ENCODE data around the gene RBM20.

RBM20 gene

DNA sequence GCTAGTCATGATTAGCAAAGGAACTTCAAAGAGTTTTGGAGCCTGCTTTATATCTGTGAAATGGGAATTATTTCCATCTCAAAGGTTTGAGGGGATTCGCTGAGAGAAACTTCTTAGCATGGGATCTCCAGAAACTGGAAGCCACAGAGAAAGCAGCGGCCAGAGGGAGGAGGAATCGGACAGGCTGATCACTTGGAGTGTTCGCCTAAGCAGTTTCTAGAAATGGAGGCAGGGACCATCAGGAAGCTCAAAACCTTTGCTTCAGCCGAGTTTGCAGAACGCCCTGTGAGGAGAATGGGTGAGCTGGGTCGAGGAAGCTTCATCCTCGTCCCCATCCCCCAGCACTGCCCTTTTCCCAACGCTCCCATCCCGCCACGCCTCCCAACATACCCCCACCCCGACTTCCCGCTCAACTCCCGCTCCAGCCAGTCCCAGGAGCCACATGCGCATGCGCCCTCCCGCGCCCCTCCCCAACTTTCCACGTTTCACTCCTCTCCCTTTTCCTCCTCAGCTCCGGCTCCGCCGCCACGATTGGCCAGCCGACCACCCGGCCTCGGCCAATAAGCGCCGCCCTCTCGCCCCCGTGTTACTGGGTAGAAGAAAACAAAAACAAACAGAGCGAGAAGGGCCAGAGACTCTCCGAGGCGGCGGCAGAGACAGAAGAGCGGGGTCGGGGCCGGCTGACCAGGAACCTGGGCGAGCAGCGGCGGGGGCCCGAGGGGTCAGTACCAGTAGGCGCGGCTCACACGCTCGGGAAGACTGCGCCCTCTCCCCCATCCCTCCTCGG lies 227.4 kb downstream of the RBM20 start, which contains the start of gene PDCD4:
Gene PDCD4, plus strand, starts transcription at position 631 of the 787 bp plus-strand sequence. CDS start 4,100 bp downstream, outside the sequence.
- peak; percentile 100 for DNase-seq (ENCODE audit: low spot score)

GRCh38 chr10:110872145-110872983 lies 228.2 kb downstream of the RBM20 start:
- peak; percentile 91 for DNase-seq (ENCODE audit: low spot score)

GRCh38 chr10:110872984-110873923 lies 229.1 kb downstream of the RBM20 start:
- DNase-seq (ENCODE audit: low spot score), result no peak

- DNase-seq (ENCODE audit: low spot score), result no peak
Measured at GRCh38 chr10:110873951-110874350, 229.8 kb downstream of the RBM20 start.

DNA sequence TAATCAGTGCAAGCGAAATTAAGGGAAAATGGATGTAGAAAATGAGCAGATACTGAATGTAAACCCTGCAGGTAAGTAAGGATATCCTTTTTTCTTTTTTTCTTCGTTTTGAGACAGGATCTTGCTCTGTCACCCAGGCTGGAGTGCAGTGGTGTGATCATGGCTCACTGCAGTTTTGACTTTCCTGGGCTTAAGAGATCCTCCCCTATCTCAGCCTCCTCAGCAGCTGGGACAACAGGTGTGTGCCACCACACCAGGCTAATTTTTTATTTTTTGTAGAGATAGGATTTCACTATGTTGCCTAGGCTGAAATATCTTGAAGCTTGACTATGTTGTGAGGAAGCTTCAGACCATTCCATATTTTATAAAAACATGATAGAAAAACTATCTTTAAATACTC lies 231.9 kb downstream of the RBM20 start:
- DNase-seq (ENCODE audit: low spot score), result no peak

DNA sequence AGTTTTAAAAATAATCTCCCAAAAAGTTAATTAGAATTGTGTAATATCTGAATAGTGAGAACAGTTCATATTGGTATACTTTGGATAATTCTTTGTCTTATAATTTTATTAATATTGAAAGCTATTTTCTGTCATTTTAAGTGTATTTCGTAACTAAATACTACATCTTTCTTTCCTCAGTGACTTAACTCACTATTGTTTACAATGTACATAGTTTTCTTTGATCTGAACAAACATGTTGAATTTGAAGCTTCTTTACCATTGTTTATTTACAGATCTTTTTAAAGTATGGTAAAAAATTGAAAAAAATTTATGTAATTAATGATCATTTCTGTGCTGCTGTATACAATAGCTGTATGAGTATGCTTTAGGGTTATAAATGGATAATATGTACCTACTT lies 232.7 kb downstream of the RBM20 start:
- no peak for DNase-seq (ENCODE audit: low spot score)

- DNase-seq (ENCODE audit: low spot score), result no peak
Measured at GRCh38 chr10:110880012-110880411, 235.9 kb downstream of the RBM20 start.

- no peak for DNase-seq (ENCODE audit: low spot score)
Measured at GRCh38 chr10:110881247-110881646, 237.1 kb downstream of the RBM20 start.

DNA sequence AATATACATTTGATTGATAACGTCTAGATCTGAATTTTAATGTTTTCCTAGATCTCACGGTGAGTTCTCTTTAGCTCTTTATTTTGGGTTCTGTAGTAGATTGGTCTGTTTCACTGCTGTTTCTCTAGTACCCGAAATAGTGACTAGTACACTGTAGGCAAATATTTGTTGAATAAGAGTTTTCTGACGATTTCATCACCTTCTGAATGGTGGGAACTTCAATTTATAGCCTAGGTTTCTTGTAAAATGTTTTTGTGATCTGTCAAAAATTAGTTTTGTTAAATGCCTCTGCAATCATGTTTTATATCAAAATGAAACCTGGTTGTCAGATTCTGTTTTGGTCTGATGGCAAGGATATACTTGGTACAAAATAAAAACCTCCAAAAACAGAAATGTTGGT lies 237.8 kb downstream of the RBM20 start:
- no peak for DNase-seq (ENCODE audit: low spot score)

GRCh38 chr10:110883924-110884323 lies 239.8 kb downstream of the RBM20 start:
- DNase-seq (ENCODE audit: low spot score), result no peak

- DNase-seq (ENCODE audit: low spot score), result no peak
Measured at GRCh38 chr10:110885932-110886674, 242.0 kb downstream of the RBM20 start.

DNA sequence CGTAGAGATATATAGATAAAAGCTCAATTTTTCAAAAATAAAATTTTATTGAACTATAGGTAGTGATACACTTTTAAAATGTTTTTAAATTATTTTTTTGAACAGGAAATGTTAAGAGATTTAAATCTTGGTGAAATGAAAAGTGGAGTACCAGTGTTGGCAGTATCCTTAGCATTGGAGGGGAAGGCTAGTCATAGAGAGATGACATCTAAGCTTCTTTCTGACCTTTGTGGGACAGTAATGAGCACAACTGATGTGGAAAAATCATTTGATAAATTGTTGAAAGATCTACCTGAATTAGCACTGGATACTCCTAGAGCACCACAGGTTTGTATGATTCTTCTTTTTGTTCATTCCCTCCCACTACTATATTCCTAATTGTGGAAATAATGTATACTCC lies 243.4 kb downstream of the RBM20 start:
- no peak for DNase-seq (ENCODE audit: low spot score)
